Stimulated activated CD8-positive, alpha-beta memory T cell treated with anti-CD3 and anti-CD28 coated beads, Interleukin-15, amount 100 ng/mL, for 24 hours (primary cell): ENCODE measurements around the gene TRIM3.
A peak's percentile ranks its signal among the peaks of the same experiment; 100 is the strongest.

Source experiments
- DNase-seq: peaks from one replicate; pipeline ENCODE4 v3.0.0-alpha.2; 2020; ENCODE audit warnings: low read depth

The TRIM3 gene

DNA sequence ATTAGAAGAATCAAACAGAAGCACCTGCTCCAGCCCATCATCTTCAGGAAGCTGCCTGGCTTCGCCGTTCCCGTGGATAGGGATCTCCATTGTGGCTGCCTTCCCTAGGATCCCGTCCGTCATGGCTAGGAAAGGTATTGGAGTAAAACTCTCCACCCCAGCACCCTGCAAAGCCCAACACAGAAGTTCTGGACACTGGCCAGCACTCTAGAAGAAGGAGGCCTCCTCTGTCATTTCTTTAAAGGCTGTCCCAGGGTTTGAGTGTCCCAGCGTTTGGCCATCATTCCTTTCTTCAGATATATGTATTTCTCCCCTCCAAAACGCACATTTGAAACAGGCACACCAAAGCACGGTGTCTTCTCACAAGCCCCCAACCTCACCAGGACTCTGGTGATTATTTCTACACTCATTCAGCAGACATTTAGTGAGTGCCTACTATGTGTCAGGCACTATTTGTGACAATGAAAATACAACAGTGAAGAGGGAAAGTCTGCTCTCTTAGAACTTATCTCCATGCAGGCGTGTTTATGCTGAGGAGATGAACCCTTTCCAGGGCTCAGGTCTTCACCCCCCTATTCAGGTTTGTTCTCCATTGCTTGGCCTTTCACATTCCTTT lies 6.7 kb upstream of the TRIM3 start:
- DNase-seq: no peak

DNA sequence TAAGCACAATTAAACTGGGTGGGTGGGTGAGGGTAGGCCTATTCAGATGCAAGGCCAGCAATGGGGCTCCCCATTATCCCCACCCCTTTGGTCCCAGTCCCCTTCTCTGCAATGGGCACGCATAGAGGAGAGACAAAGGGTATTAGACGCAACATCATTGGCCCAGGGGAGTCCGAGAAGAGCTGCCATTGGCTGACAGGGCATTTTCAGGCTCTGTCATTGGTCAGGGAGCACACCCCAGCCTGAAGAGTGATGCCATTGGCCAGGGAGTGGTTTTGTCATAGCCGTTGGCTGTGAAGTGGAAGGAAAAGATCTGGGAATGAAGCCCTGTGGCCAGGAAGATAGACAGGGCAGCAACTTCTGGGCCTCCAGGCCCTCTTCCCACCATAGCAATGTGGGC lies 2.8 kb upstream of the TRIM3 start:
- DNase-seq: no peak

DNA sequence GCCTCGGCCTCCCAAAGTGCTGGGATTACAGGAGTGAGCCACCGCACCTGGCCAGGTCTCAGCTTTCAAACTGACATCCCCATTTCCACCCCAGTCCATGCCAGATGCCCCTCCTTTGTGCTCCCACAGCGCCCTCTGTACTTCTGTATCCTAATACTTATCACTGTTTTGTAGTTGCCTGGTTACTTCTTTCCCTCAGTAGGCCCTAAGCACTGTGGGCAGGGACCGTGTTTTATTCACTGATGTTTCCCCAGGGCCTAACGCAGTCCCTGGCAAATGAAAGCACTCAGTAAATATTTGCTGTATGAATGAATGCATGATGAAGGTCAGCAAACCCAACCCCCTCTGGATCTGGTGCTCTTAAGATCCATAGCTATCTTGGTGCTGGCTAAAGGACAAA lies 2.2 kb upstream of the TRIM3 start:
- no peak for DNase-seq

DNA sequence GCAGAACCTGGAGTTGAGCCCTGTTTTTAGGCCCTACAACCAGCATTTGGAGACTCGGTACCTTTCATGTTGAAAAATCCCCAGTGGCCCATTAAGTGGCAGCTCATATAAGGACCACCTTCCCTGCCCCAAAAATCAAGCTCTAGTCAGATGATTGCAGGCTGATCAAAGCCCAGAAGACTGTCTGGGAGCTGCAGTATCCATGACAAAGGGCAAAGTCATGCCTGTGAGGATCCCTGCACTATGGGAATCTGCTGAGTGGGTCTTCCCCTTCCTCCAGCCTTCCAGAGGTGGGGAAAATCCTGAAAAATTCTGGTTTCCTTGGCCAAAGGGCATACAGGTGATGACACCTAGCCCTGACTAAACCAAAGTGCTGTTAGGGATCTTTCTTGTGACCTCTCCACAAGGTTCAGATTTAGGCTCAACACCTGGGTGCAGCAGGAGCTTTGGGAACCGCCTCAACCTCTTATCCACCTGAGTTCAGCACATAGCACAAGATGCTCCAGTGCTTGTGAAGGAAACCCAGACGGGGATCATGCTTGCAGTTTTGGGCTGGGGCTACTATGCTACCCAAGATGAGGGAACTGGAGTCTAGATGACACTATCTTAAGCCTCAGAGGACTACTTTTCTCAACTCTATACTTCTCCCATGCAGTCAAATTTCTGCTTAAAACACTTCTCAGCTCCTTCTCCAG lies 1.2 kb upstream of the TRIM3 start:
- DNase-seq: no peak

DNA sequence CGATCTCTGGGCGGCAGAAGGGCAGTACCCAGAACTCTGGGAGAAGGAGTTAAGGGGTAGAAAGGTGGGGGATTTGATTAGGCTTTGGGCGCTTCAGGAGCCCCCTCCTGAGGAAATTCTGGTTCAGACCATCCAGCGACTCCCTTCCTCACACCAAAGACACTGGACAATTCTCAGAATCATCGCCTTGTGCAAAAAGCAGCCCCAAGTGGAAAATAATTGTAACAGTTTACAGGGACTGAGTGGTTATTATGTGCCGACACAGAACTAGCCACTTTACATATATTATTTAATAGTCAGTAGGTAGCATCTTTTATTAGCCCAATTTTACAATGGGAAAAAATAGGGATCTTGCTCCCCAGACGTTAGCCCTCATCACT lies 662 bp upstream of the TRIM3 start:
- DNase-seq: no peak

DNA sequence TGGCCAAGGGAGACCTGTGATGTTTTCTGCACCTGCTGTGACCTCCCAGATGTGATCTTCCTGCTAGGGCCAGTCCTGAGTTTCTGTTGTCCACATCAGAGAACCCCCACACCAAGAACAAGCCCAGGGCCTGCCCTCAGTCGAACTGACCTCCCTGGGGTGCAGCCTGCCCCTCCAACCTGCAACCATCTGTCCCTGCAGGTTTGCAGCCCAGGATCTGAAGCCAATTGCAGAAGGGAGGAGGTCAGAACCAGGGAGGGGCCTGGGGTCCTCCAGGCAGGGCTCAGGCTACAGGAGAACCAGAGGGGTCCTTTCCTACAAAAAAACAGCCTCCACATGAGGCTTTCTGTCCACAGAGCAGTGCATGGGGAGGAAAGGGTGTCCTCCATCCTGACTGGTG lies 807 bp downstream of the TRIM3 start:
- DNase-seq: no peak

DNA sequence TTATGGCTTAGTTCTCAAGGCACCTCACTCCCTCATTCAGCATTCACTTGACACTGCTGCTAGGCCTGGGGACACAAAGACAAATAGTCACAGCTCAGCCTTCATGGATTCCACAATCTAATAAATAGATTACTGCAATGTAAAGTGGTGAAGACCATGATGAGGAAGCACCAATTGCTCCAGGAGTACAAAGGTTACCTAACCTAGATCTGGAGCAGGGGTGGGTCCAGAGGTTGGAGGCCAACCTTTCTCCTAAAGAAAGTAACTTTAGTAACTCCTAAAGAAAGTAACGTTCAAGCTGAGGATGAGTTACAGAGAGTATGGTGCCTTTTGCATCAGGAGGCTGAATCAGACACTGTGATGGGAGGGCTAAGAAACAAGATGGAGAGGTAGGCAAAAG lies 4.1 kb downstream of the TRIM3 start:
- DNase-seq: no peak

DNA sequence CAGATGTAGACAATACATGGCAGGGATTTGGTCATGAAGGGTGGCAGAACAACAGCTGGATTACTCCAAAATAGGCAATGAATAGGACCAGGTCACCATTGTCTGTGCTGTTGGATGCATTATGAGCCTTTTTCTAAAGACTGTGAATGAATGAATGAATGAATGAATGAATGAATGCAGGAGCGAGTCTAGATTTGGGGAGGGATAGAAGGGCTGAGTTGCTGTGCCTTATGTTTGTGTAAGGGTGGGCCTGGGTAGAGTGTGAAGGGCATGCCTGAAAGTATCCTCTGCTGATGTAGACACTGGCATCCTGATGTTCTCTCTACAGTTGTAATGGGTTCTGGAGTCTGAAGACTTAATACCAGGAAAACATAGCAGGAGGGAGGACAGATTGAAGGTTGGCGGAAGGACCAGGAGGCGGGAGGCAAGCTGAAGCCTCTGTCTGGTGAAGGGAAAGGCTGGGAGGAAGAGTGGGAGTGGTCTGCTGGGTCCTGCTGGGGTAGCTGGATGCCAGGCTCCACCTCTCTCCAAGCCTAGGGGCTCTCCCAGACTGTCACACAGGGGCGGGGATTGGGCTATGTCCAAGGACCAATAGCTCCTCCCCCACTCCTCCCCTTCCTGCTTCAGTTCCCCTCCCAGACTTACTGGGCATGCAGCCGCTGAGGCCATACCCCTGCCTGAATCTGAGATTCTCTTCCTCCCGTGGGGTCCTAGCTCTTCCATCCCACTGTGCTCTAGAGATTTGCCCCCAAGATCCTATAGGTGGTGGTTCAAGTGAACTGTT lies 4.8 kb downstream of the TRIM3 start:
- no peak for DNase-seq

DNA sequence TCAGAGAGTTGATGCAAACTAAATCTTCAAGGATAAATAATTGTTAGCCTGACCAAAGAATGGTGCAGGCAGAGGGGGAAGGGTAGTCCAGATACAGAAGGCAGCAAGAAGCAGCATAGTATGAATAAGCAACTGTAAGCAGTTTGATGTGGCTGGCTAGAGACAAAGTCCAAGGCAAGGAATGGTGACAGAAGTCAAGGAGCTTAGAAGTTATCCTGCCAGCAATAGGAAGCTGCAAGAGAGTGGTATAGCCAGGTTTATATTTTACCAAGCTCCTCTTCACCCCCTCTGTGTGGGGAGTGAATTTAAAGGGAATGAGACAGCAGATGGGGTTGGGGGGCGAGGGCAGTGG lies 14.7 kb downstream of the TRIM3 start:
- no peak for DNase-seq

DNA sequence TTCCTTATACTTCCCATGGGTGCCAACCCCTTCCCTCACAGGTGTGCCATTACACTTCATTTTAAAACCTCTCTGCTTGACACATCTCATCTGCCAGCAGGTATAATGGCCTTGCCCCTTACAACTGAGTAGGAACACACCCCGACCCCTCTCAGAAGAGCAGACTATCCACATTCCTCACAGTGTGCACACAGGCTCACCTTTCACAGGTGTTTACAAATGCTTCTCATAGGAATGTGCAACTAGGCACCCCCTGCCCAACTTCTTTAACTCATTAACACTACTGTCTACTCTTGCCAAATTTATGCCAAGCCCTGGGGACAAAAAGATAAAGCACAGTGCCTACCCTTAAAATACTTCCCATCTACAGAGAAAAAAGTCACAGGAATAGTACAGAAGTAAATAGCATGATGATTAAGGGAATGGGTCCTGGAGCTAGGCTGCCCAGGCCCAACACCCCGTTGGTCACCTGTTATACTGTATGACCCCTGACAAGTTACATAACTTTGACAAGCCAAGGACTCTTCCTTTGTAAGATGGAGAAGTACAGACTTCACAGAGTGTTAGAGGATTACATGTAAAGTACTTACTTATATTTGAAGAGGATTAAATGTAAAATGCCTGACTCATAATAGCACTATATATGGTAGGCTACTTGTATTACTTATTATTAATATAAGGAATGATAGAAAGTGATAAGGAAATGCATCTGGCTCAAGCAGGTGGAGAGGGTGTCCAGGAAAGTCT lies 15.2 kb downstream of the TRIM3 start:
- DNase-seq: no peak

DNA sequence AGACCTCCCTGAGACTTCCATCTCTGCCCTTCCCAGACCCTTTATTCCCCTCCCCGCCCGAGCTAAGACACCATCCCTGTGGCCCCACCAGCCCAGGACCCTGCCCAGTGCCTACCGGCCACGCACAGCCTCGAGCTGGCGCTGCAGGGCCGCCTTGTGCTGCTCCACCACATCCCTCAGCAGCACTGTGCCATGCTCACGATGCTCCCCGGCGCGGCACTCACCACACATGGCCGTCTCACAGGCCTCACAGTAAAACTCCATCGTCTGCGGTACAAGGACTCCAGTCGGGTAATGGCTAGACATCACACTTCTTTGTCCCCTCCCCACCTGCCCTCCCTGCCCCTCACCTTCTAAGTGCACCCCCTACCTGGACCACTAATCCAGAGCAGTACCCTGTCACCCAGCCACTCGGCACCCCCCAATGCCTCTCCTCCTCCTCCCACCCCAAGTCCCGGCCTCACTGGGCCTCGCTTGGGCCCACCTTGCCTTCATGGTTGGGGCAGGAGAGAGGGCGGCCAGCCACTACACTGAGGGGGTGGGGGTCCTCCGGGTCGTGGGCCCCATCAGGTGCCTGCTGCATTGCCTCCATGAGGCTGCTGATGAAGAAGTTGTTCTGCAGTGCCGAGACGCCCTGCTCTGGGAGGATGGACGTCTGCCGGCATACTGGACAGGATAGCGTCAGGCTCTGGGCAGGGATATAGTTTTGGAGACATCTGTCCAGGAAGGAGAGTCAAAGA lies 16.0 kb downstream of the TRIM3 start:
- DNase-seq: no peak

DNA sequence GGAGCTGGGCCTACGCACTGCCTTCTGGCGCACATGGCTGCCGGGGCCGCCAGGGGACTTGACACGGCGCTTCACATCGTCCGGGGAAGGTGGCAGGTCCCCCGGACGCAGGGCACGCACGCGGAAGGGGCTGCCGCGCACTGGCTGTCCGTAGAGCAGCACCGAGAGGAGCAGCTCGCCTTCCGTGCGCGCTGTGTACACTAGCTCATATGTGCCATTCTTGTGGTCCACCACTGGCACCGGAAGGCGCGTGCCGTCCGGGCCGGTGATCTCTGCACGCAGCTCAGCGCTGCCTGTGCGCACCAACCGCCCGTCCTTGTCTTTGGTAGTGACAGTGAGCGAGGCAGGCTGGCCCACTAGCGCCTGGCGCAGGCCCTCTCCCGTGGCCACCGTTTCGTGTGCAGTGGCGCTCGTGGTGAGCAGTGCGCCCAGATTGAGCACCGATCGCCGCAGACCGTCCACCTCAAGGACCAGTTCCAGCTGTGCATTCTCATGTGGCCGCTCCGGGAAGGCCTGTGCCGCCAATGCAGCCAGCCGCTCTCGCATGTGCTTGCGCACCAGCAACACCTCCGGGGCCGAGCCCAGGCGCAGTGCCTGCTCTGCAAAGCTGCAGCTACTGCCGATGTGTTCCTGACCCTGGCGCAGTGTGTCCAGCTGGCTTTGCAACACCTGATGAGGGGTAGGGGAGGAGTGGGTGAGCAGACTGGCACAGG lies 17.2 kb downstream of the TRIM3 start:
- no peak for DNase-seq

DNA sequence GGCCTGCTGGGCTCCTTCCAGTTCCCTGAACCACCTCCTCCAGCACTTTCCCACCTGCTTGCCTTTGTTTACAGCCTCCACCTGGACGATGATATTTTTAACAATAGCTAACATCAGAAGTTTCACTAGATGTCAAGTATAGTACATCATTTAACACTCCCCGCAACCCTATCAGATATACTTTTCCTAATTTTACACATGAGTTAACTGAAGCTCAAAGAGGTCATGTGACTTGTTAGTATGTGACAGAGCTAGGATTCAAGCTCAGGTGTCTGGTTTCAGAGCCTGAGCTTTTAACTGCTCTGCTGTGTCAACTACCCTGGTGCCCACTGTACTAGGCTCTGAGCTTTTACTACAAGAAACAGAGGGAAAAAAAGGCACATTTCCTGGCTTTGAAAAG lies 18.7 kb downstream of the TRIM3 start:
- no peak for DNase-seq

DNA sequence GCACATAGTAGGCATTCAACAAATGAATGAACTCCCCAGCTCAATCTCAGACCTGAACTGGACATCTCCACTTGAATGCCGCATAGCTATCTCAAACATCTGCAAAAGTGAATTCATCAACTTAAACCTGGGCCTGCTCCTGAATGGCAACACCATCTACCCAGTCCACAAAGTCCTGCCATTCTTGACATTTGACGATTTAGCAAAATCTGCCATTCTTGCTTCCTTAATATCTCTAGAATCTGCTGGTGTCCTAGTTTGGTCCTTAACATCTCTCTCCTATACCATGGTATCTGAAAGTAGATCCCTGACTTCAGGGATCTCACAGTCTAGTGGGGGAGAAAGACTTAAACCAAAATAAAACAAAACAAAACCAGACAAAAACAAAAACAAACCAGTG lies 20.6 kb downstream of the TRIM3 start:
- no peak for DNase-seq

DNA sequence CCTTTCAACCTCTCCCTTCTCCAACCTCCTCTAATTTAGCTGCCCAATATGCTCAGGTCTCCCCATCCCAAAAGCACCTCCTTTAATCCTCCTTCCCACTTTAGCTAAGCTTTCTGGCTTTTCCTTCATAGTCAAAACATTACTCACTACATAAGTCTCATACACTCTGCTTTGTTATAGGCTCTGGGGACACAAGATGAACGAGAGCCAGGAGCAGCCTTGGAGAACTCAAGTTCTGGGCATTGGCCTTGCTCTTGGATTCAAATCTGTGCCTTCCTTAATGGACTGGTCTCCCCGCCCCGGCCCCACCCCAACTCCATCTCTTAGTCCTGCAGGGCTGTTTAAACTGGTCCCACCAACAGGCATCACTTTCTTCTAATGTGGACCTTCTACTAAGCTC lies 21.5 kb downstream of the TRIM3 start:
- DNase-seq: no peak

DNA sequence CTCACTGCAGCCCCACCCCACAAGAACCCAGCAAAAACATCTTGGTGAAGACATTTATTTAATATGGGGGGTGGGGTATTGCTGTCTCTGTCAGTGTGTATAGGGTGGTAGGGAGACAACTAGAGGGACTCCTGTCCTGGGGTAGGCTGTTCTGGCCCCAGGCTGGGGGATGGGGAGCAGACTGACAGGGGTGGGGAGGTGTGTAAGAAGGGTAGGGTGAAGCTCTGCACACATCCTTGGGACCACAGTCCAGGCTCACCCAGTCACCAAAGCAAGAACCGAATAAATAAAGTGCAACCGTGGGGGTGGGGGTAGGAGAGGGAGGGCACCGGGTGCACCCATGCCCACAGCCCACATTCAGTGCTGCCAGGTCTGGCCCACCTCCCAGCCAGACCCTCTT lies 25.2 kb downstream of the TRIM3 start:
- no peak for DNase-seq

DNA sequence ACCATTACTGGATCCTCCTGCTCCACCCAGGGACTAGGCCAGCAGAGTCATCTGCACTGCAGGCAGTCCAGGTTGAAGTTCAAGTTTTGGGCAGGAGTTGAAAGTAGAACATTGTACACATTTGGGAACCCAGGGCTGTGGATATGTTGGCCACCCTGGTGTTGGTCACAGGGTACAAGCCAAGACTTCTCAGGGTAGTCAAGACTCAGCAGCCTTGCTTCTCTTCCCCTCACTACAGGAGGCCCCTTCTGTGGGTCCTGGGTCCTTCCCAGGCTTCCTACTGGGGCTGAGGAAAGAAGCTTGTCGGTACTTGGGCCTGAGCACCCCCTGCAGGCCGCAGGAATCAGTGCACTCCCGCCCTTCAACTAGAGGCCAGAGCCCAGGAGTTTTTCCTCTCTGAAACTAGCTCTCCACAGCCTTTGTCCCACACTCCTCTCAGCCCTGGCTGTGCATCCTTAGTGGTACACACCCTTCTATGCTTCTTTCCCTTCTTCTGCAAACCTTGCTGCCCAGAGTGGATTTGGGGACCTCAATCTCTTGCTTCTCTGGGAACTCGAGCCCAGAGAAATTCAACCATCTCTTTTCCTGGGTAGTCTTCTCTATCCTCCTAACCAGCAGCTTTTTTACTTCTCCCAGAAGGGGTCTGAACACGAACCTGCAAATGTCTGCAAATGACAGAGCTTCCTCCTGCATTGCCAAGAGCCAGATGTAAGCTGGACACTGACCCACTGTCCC lies 30.3 kb downstream of the TRIM3 start:
- DNase-seq: peak; percentile 13

DNA sequence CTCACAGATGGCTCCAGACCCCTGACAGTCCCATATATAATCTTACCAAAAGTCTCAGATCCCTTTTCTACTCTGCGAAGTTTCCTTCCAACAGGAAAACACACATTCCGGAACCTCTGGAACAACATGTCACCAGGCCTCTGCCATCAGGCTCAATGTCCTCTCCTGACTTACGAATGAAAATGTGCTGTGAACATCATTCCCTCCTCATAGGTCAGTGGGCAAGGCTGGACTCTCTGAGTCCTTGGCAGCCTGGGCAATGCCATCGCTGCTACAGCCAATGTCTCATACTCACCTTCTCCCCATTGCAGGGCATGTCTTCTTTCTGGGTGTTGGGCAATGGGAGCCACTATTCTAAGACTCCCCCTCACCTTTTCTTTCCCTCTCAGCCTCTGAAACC lies 31.3 kb downstream of the TRIM3 start:
- no peak for DNase-seq

DNA sequence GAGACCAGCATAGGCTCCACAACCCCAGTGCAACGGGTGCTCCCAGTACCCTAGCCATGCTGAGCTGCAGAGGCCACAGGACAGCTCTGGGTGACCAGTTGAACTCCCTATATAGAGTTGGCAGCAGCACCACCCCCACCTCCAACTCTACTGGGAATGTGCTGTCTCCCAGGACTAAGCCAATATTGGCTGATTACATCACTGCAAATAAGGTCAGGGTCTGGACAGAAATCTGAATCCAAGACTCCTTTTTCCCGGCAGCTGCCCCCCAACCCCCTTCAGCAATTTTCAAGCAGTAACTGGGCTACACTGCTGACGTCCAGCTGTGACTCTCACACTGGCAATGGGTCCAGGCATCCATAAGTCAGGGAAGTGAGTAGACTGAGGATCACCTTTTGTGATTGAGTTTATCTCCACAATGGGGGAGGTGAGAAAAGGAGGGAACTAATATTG lies 32.8 kb downstream of the TRIM3 start, which contains the start of gene HPX:
Gene HPX, minus strand, starts transcription at position 82 of the 453 bp plus-strand sequence. Its CDS starts 24 bp downstream, at position 58.
- DNase-seq: no peak

DNA sequence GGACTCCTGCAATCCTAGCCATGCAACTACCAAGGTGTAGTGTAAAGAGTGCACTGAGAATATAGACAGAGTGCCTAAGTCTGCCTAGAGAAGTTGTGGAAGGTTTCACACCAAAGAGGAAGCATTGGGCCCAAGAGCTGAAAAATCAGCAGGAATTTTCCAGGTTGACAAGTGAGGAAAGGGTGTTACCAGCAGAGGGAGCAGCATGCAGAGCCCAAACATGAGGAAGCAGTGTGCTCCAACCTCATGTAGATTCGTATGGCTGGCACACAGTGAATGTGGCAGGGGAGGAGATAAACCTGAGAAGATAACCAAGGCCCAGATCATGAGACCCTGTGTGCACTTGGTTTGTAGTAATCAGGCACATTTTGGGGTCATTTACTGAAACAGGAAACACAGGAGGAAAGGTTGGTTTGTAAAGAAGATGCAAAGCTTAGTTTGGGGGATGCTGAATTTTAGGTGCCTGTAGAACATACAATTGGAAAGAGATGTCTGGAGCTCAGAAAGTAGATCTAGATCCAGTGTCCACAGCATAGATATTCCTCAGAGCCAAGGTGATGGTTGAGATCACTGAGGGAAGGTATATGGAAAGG lies 34.7 kb downstream of the TRIM3 start:
- DNase-seq: no peak
